ENCODE data around the gene RHOBTB3.

GRCh38 chr5:95782181-95782580 is 51.0 kb downstream of the RHOBTB3 start:
- TF ChIP-seq POLR2A (IDR thresholded peaks at IDR 0.05) (no peak), CTCF (IDR thresholded peaks at IDR 0.05) (no peak)
